Measurements from ENCODE around the gene COQ8B. TPM values are rescaled to one million over a fixed set of nuclear protein-coding genes. Genes with fewer than 3 reads are reported as not detected.
"Not testable (repeated sequence)": the region's sequence is repeated elsewhere in the genome, so short reads cannot be mapped to it uniquely, and the experiment has no call there.

COQ8B gene
- total RNA-seq, 1 donor from 2014 or later: 58.6 TPM

- Mint-ChIP-seq H3K9me3 (ENCODE audit: low read depth) (no peaks in the 10 kb centered on the region), H3K4me3 (ENCODE audit: low read depth) (no peak overlapping the region), H3K4me1 (ENCODE audit: low read depth) (no peaks in the 10 kb centered on the region), H3K36me3 (ENCODE audit: insufficient read depth) (no peaks in the 10 kb centered on the region), H3K27me3 (peaks cover 5% of the 10 kb centered on the region), H3K27ac (no peak overlapping the region)
- TF ChIP-seq, protein P1, sequence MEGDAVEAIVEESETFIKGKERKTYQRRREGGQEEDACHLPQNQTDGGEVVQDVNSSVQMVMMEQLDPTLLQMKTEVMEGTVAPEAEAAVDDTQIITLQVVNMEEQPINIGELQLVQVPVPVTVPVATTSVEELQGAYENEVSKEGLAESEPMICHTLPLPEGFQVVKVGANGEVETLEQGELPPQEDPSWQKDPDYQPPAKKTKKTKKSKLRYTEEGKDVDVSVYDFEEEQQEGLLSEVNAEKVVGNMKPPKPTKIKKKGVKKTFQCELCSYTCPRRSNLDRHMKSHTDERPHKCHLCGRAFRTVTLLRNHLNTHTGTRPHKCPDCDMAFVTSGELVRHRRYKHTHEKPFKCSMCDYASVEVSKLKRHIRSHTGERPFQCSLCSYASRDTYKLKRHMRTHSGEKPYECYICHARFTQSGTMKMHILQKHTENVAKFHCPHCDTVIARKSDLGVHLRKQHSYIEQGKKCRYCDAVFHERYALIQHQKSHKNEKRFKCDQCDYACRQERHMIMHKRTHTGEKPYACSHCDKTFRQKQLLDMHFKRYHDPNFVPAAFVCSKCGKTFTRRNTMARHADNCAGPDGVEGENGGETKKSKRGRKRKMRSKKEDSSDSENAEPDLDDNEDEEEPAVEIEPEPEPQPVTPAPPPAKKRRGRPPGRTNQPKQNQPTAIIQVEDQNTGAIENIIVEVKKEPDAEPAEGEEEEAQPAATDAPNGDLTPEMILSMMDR (IDR thresholded peaks at IDR 0.05; ENCODE audit: unreplicated experiment): no peak
- DNase-seq (ENCODE audit: low spot score, unreplicated experiment): no peak
Measured at GRCh38 chr19:40658031-40658430, 58.7 kb downstream of the COQ8B start.

DNA sequence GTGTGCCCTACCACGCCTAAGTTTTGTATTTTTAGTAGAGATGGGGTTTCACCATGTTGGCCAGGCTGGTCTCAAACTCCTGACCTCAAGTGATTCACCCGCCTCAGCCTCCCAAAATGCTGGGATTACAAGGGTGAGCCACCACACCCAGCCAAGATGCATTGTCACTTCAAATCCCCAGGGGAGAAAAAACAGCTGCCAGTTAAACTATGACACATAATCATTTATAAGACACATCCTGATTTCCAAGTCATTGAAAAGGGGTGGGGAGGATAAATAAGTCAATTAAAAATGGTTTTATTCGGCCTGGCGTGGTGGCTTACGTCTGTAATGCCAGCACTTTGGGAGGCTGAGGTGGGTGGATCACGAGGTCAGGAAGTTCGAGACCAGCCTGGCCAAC, 61.0 kb downstream of the COQ8B start:
- H3K4me1 Mint-ChIP-seq (ENCODE audit: low read depth); H3K9me3 Mint-ChIP-seq (ENCODE audit: low read depth): not testable (repeated sequence)

GRCh38 chr19:40652303-40652702, 64.4 kb downstream of the COQ8B start:
- DNase-seq (ENCODE audit: low spot score, unreplicated experiment); H3K27me3 Mint-ChIP-seq; H3K27ac Mint-ChIP-seq; H3K36me3 Mint-ChIP-seq (ENCODE audit: insufficient read depth); H3K9me3 Mint-ChIP-seq (ENCODE audit: low read depth); H3K4me3 Mint-ChIP-seq (ENCODE audit: low read depth); H3K4me1 Mint-ChIP-seq (ENCODE audit: low read depth): not testable (repeated sequence)

More for the DNA sequence above, 61.0 kb downstream of the COQ8B start:
- DNase-seq (ENCODE audit: low spot score, unreplicated experiment); H3K4me3 Mint-ChIP-seq (ENCODE audit: low read depth); H3K36me3 Mint-ChIP-seq (ENCODE audit: insufficient read depth); H3K27me3 Mint-ChIP-seq; H3K27ac Mint-ChIP-seq: not testable (repeated sequence)

GRCh38 chr19:40650749-40651305, 65.9 kb downstream of the COQ8B start:
- Mint-ChIP-seq H3K4me3 (ENCODE audit: low read depth) (no peak overlapping the region), H3K36me3 (ENCODE audit: insufficient read depth) (no peaks in the 10 kb centered on the region), H3K9me3 (ENCODE audit: low read depth) (no peaks in the 10 kb centered on the region), H3K27me3 (no peaks in the 10 kb centered on the region), H3K4me1 (ENCODE audit: low read depth) (peaks cover 5% of the 10 kb centered on the region), H3K27ac (no peak overlapping the region)
- TF ChIP-seq, protein P1 (IDR thresholded peaks at IDR 0.05; ENCODE audit: unreplicated experiment): no peak
- DNase-seq (ENCODE audit: low spot score, unreplicated experiment): no peak

- H3K36me3 Mint-ChIP-seq (ENCODE audit: insufficient read depth); H3K27ac Mint-ChIP-seq; H3K4me1 Mint-ChIP-seq (ENCODE audit: low read depth); DNase-seq (ENCODE audit: low spot score, unreplicated experiment); H3K9me3 Mint-ChIP-seq (ENCODE audit: low read depth); H3K4me3 Mint-ChIP-seq (ENCODE audit: low read depth); H3K27me3 Mint-ChIP-seq: not testable (repeated sequence)
Measured at GRCh38 chr19:40649903-40650675, 66.6 kb downstream of the COQ8B start.

DNA sequence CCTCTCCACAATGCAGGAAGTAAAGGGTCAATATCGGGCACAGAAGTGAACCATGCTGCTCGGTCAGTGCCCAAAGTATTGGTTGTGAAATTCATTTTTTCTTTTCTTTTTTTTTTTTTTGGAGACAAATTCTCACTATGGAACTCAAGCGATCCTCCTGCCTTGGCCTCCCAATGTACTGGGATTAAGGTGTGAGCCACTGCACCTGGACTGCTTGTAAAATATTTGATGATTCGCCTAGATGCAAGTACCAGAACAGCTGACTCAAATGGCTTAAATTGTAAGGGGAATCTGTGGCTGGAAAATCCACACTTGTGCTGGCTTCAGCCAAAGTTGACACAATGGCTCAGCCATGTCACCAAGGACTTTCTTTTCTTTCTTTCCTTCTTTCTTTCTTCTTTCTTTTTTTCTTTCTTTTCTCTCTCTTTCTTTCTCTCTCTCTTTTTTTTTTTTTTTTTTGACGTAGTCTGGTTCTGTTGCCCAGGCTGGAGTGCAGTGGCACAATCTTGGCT, 69.9 kb downstream of the COQ8B start:
- Mint-ChIP-seq H3K27me3 (no peaks in the 10 kb centered on the region), H3K4me1 (ENCODE audit: low read depth) (peaks cover 7% of the 10 kb centered on the region), H3K4me3 (ENCODE audit: low read depth) (no peak overlapping the region), H3K27ac (no peak overlapping the region), H3K36me3 (ENCODE audit: insufficient read depth) (no peaks in the 10 kb centered on the region), H3K9me3 (ENCODE audit: low read depth) (no peaks in the 10 kb centered on the region)
- TF ChIP-seq, protein P1 (IDR thresholded peaks at IDR 0.05; ENCODE audit: unreplicated experiment): no peak
- DNase-seq (ENCODE audit: low spot score, unreplicated experiment): no peak
